ENCODE results near the gene FOXJ1.

GRCh38 chr17:76163919-76164318, 22.9 kb upstream of the FOXJ1 start:
- no peak for TF ChIP-seq CTCF (IDR thresholded peaks at IDR 0.05)
- no peak for TF ChIP-seq EP300 (IDR thresholded peaks at IDR 0.05)

All from tibial nerve (tissue), 4 donors.